H1 (cell line): ENCODE results near the gene MARCHF3. TPM values are rescaled to one million over a fixed set of nuclear protein-coding genes. Genes with fewer than 3 reads are reported as not detected.

Source experiments
- CTCF ChIA-PET: fragments of 300-600 bp; sonication (Branson Sonifier 250); formaldehyde crosslinking; loops from one replicate; lab custom pipeline; 2021; ENCODE audit not compliant: partially characterized antibody; lab: Charles Lee
- POLR2A ChIA-PET: fragments of 300-600 bp; sonication (Branson Sonifier 250); formaldehyde crosslinking; loops from one replicate; lab custom pipeline; 2021; ENCODE audit warnings: inconsistent platforms; ENCODE audit not compliant: partially characterized antibody; lab: Charles Lee
- DNase-seq, 2 experiments: peaks; one replicate each; pipeline versions ENCODE4 v3.0.0 to v3.0.0-alpha.2; 2010 to 2022; ENCODE audit warnings: low spot score in 2 of 2, low read depth in 1 of 2, mixed read lengths in 1 of 2
- FAIRE-seq: peaks from 2 replicates; lab custom pipeline; 2011; peaks lifted over from hg19 to GRCh38; lab: Jason Lieb, UNC
- H2AFZ ChIP-seq: 2 replicates; pipeline ENCODE4 v1.8.1; 2012; ENCODE audit warnings: low read length, inconsistent platforms
- H2AK5ac ChIP-seq: 2 replicates; pipeline ENCODE4 v1.6.1; 2013; ENCODE audit warnings: low read depth, low read length
- H2BK120ac ChIP-seq: replicated peaks from 2 replicates; pipeline ENCODE3; 2013; ENCODE audit warnings: low read depth, low read length, inconsistent platforms
- H2BK12ac ChIP-seq: 2 replicates; pipeline ENCODE4 v1.6.1; 2013; ENCODE audit warnings: low read depth, low read length
- H2BK15ac ChIP-seq: 2 replicates; pipeline ENCODE4 v1.6.1; 2013; ENCODE audit warnings: low read length
- H2BK20ac ChIP-seq: 2 replicates; pipeline ENCODE4 v1.6.1; 2013; ENCODE audit warnings: low read length
- H2BK5ac ChIP-seq: 2 replicates; pipeline ENCODE4 v1.6.1; 2013; ENCODE audit warnings: low read depth, low read length
- H3K14ac ChIP-seq: 2 replicates; pipeline ENCODE4 v1.6.1; 2013; ENCODE audit warnings: inconsistent platforms; ENCODE audit not compliant: insufficient read length
- H3K18ac ChIP-seq: 2 replicates; pipeline ENCODE4 v1.6.1; 2013; ENCODE audit warnings: low read length; ENCODE audit errors: extremely low read depth
- H3K23ac ChIP-seq: 2 replicates; pipeline ENCODE4 v1.6.1; 2013; ENCODE audit warnings: inconsistent platforms; ENCODE audit not compliant: insufficient read length
- H3K23me2 ChIP-seq: 2 replicates; pipeline ENCODE4 v1.6.1; 2013; ENCODE audit warnings: low read depth, low read length
- H3K27ac ChIP-seq: 2 replicates; pipeline ENCODE4 v1.6.1; 2011; ENCODE audit warnings: low read depth, low read length, inconsistent platforms
- H3K27me3 ChIP-seq, 4 experiments: replicated peaks in 1 of 4; 1 replicate in 1 of 4; 2 replicates in 3 of 4; pipeline versions ENCODE4 v1.6.1 to v1.8.1; 2011 to 2013; ENCODE audit warnings: low read length in 3 of 4, mild to moderate bottlenecking in 3 of 4, inconsistent platforms in 2 of 4, mixed read lengths in 2 of 4, moderate library complexity in 1 of 4; ENCODE audit not compliant: control insufficient read depth in 3 of 4, insufficient read depth in 3 of 4; ENCODE audit errors: extremely low read depth in 1 of 4
- H3K36me3 ChIP-seq, 4 experiments: 2 replicates each; pipeline versions ENCODE4 v1.6.1 to v1.8.1; 2011 to 2013; ENCODE audit warnings: mild to moderate bottlenecking in 4 of 4, low read length in 3 of 4, moderate library complexity in 2 of 4, control low read depth in 1 of 4, inconsistent platforms in 1 of 4; ENCODE audit not compliant: insufficient read depth in 4 of 4, control insufficient read depth in 2 of 4
- H3K4ac ChIP-seq: replicated peaks from 2 replicates; pipeline ENCODE3; 2013; ENCODE audit warnings: low read length, low read depth, mixed read lengths, inconsistent platforms; ENCODE audit not compliant: insufficient read length
- H3K4me1 ChIP-seq, 4 experiments: replicated peaks in 1 of 4; 1 replicate in 1 of 4; 2 replicates in 3 of 4; pipeline versions ENCODE4 v1.6.1 to v1.8.1; 2011 to 2013; ENCODE audit warnings: low read length in 3 of 4, inconsistent platforms in 2 of 4, mixed read lengths in 1 of 4; ENCODE audit not compliant: insufficient read depth in 4 of 4, control insufficient read depth in 3 of 4
- H3K4me2 ChIP-seq, 2 experiments: 2 replicates each; pipeline versions ENCODE4 v1.6.1 to v1.8.1; 2011 to 2013; ENCODE audit warnings: low read depth in 2 of 2, low read length in 2 of 2, control low read depth in 1 of 2, inconsistent platforms in 1 of 2, mild to moderate bottlenecking in 1 of 2; ENCODE audit not compliant: insufficient read depth in 1 of 2
- H3K4me3 ChIP-seq, 4 experiments: fragments of 200-600, 300-600 bp in 1 of 4; sonication (generic), shearing (Covaris generic), sonication (Bioruptor Twin) in 1 of 4; 2 replicates each; pipeline versions ENCODE4 v1.5.1 to v1.8.1; 2011 to 2016; ENCODE audit warnings: low read length in 4 of 4, low read depth in 3 of 4, control low read depth in 2 of 4, inconsistent platforms in 2 of 4, mild to moderate bottlenecking in 2 of 4, mixed read lengths in 1 of 4, moderate library complexity in 1 of 4; ENCODE audit not compliant: insufficient read depth in 2 of 4; ENCODE audit errors: extremely low read depth in 1 of 4
- H3K56ac ChIP-seq: replicated peaks from 2 replicates; pipeline ENCODE3; 2013; ENCODE audit warnings: low read depth, mild to moderate bottlenecking, mixed read lengths, low read length, inconsistent platforms; ENCODE audit not compliant: insufficient read length
- H3K79me1 ChIP-seq: 2 replicates; pipeline ENCODE4 v1.6.1; 2013; ENCODE audit warnings: low read depth, low read length, control low read depth
- H3K79me2 ChIP-seq, 2 experiments: 2 replicates each; pipeline versions ENCODE4 v1.6.1 to v1.8.1; 2012 to 2013; ENCODE audit warnings: low read length in 2 of 2, mild to moderate bottlenecking in 2 of 2, inconsistent platforms in 1 of 2; ENCODE audit not compliant: insufficient read depth in 2 of 2, control insufficient read depth in 1 of 2
- H3K9ac ChIP-seq, 4 experiments: replicated peaks in 1 of 4; 1 replicate in 1 of 4; 2 replicates in 3 of 4; pipeline versions ENCODE4 v1.6.1 to v1.8.1; 2011 to 2013; ENCODE audit warnings: low read depth in 3 of 4, low read length in 3 of 4, control low read depth in 2 of 4, mild to moderate bottlenecking in 2 of 4, moderate library complexity in 2 of 4, inconsistent platforms in 1 of 4; ENCODE audit errors: extremely low read depth in 1 of 4
- H3K9me3 ChIP-seq, 2 experiments: 2 replicates each; pipeline versions ENCODE4 v1.6.1 to v1.8.1; 2012 to 2013; ENCODE audit warnings: mild to moderate bottlenecking in 2 of 2, moderate library complexity in 2 of 2, control low read depth in 1 of 2, inconsistent platforms in 1 of 2, low read depth in 1 of 2, low read length in 1 of 2, mixed read lengths in 1 of 2; ENCODE audit not compliant: insufficient read depth in 2 of 2
- H4K20me1 ChIP-seq, 2 experiments: replicated peaks in 1 of 2; 2 replicates each; pipeline versions ENCODE3 to v1.8.1; 2011 to 2013; ENCODE audit warnings: inconsistent platforms in 2 of 2, low read length in 2 of 2, mild to moderate bottlenecking in 1 of 2; ENCODE audit not compliant: insufficient read depth in 2 of 2, control insufficient read depth in 1 of 2
- H4K5ac ChIP-seq: 2 replicates; pipeline ENCODE4 v1.6.1; 2013; ENCODE audit warnings: low read length, low read depth, mixed read lengths, inconsistent platforms; ENCODE audit not compliant: insufficient read length
- H4K8ac ChIP-seq: 2 replicates; pipeline ENCODE4 v1.8.0; 2013; ENCODE audit warnings: mild to moderate bottlenecking, moderate library complexity, low read length, inconsistent platforms; ENCODE audit not compliant: insufficient read depth; ENCODE audit errors: extremely low read depth
- H4K91ac ChIP-seq: replicated peaks from 2 replicates; pipeline ENCODE3; 2013; ENCODE audit warnings: low read length, mixed read lengths, inconsistent platforms; ENCODE audit not compliant: insufficient read length
- RFX5 ChIP-seq: IDR thresholded peaks from 2 replicates; pipeline ENCODE4 v1.6.1; 2011; ENCODE audit warnings: low read depth, low read length, improper control_type of control experiment, borderline replicate concordance
- WGBS, 2 experiments: shearing (Covaris generic) in 1 of 2; methylation state at CpG; one replicate each; pipeline versions ENCODE4 v1.1.6 to v1.1.7; 2013 to 2015; ENCODE audit warnings: low lambda C conversion rate in 2 of 2, mixed read lengths in 2 of 2, inconsistent platforms in 1 of 2, low coverage in 1 of 2, missing lambda C conversion rate in 1 of 2; ENCODE audit not compliant: insufficient replicate concordance in 2 of 2, insufficient coverage in 1 of 2, insufficient read length in 1 of 2; ENCODE audit errors: extremely low coverage in 1 of 2, missing lambda C conversion rate in 1 of 2; 5-methylcytosine and 5-hydroxymethylcytosine counted together
- polyA plus RNA-seq, 7 experiments: library from polyadenylated mRNA; depleted of rRNA in 3 of 7; stranded (reverse) in 5 of 7; unstranded in 2 of 7; fragments of >200 nt in 5 of 7; fragments of 200-250 nt in 2 of 7; gene quantifications; 1 replicate in 5 of 7; 2 replicates in 1 of 7; 4 replicates in 1 of 7; pipeline versions ENCODE4 v1.2.1 to v1.2.3, GENCODE V29; 2011 to 2013; ENCODE audit warnings: missing spikeins in 2 of 7, mixed read lengths in 2 of 7
- total RNA-seq: library from RNA; stranded (reverse); fragmentation: NEBNext Ultra II Directional; extraction: Animal tissue kit (Norgen Biotek cat#: 25700); gene quantifications from 2 replicates; pipeline ENCODE4 v1.2.1, GENCODE V29; 2021

The MARCHF3 gene
- total and polyA plus RNA-seq, 2 of the 8 experiments (the other 6 are each of a cell fraction or from before 2014, with no cell fraction given), result 12.0 to 16.9 TPM

- Histone ChIP-seq H3K4me2 (peak overlapping the region in 1 of 2 experiments; percentile 79; a peak in 1 of 4 replicates), H3K9me3 (no peaks in the 10 kb centered on the region), H3K4me1 (peaks cover 6 to 24% (median 18%) of the 10 kb centered on the region in 4 experiments), H3K56ac (no peak overlapping the region), H3K4ac (no peak overlapping the region), H3K27ac (0 out of 2 replicates have a peak overlapping the region, but pooled peaks have one; percentile 59), H4K20me1 (no peaks in the 10 kb centered on the region), H2AFZ (no peak overlapping the region), H4K91ac (peak overlapping the region; percentile 63), H3K9ac (peak overlapping the region in 2 of 4 experiments; percentile 13 to 33; a peak in 3 of 7 replicates), H3K4me3 (no peak overlapping the region), H2BK5ac (peak overlapping the region; percentile 90; the same call in 1 of the 2 replicates), H3K23me2 (no peaks in the 10 kb centered on the region), H4K8ac (no peak overlapping the region), H2BK12ac (peak overlapping the region; percentile 51; the same call in 1 of the 2 replicates), H3K23ac (no peak overlapping the region), H3K14ac (no peak overlapping the region), H3K36me3 (no peaks in the 10 kb centered on the region; a peak in 1 of 8 replicates), H2BK120ac (peak overlapping the region; percentile 30), H3K79me2 (peaks cover 0 to 23% of the 10 kb centered on the region in 2 experiments; a peak in 3 of 4 replicates), H3K79me1 (no peaks in the 10 kb centered on the region), H2AK5ac (0 out of 2 replicates have a peak overlapping the region, but pooled peaks have one; percentile 20), H3K27me3 (no peaks in the 10 kb centered on the region), H4K5ac (peak overlapping the region; percentile 19), H3K18ac (no peak overlapping the region), H2BK15ac (no peak overlapping the region), H2BK20ac (peak overlapping the region; percentile 24; the same call in 1 of the 2 replicates)
- DNase-seq (no peak), FAIRE-seq (no peak)
- TF ChIP-seq RFX5, result no peak
- ChIA-PET CTCF (interaction anchor here (0.7 to 1.3 kb wide), 5 partner anchors 31 to 467 kb away, joined by 3 to 5 read pairs (median 3); no protein-coding TSS in a partner anchor), POLR2A (no interaction called here)
- 77% methylated on average over 5 of the region's 5 CpGs; no CpG with 5 or more reads in 1 of the 2 experiments for WGBS, 2 experiments
Measured at GRCh38 chr5:126846744-126847455, 183.5 kb downstream of the MARCHF3 start.
